HK-2 (cell line): Measurements from ENCODE around the gene STRA6.
A peak's percentile ranks its signal among the peaks of the same experiment; 100 is the strongest.

ENCODE experiments used
- DNase-seq: peaks from one replicate; pipeline ENCODE4 v3.0.0-alpha.2; 2018; ENCODE audit not compliant: unreplicated experiment

The STRA6 gene

DNA sequence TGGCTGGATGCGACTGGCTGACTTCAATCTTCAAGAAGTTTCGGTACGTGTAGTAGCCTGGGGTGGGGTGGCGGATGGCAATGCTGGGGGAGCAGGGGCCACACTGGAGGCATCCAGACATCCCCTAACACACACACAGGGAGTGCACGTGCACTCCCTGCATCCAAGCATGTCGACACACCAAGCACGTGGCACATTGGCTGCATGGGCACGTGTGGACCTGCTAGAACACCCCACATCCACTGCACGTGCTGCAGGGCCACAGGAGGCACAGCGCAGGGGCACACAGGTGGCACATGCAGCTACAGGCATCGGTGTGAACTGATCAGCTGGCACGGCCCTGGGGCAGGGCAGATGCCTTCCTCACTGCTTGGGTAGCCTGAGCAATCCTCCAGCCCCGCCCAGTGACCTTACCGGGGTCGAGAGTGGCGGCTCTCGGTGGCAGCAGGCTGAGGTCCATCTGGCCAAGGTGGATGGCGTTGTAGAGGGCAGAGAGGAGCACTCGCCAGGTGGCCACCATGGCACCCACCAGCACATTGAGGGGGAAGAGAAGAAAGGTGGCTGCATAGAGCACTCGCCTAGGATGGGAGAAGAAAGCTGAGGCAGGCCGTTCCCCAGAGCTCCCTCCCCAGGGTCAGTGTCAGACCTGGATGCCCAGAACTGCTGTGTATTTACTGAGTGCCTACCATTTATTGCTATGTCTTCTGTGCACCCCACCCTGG is 21.5 kb downstream of the STRA6 start:
- DNase-seq: no peak

DNA sequence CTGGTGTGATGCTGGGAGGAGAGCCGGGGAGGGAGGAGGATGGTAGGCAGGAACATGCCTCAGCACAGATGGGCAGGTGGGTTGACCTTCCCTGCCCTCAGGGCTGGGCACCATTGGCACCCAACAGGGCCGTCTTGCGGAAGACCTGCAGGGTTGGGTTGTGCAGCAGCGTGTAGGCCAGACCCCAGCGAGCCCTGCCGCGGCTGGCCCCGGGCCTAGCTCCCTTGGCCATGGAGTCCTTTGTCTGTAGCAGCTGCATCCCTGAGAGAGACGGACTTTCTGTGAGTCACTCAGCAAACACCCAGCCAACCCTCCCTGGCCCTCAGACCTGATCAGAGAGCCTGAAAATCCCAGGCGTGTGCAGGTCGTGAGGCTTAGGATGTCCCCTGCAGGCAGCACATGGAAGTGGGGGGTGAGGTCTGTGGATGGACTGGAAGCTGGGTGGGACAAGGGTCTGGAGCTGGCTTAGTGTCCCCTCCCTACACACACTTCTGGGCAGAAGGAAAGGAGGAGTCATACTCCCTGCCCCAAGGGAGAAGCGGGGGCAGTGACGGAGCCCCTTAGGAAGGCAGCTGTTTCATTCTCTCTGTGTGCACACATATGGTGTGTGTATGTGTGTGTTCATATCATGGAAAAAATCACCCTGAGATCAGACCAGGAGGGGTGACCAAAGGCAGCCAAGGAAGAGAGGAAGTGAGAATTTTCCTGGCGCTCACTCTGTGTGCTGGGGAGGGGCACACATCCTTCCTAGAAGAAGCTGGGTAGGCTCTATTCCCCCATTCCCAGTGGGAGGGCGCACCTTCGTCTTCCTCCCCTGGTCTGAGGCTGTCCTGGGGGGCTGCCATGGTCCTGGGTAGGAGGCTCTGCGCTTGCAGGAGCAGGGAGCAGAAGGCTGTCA is 22.4 kb downstream of the STRA6 start:
- no peak for DNase-seq

DNA sequence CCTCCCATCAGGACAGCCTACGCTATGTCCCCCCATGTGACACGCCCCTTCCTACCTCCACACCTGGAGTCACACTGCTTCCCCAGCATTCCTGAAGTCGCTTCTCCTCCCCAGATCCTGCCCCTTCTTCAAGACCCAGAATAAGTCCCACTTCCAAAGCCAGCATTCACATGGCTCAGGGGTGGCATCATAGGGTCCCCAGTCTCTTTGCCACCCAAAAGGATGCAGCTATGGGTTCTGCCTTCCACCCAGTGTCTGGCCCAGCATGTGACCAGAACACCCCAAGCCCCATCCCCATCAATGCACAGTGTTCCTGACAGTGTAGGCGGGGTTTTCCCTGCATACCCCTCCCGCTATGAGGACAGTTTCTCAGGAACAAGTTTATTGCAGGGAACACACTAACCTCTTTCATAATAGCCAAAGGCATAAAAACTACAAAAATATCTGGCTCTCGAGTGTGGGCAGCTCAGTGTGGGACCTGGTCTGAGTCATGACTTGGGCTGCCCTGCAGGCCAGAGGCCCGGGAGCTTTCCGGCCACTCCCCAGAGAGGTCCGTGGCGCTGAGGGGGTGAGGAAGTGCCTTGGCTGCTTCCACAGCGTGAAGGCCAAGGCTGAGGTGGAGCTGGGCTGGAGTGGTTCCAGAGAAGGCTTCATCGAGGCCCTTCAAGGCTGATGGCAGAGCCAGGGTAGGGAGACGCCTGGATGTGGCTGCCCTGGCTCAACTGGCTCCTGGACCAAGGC is 23.3 kb downstream of the STRA6 start:
- peak; percentile 70 for DNase-seq

DNA sequence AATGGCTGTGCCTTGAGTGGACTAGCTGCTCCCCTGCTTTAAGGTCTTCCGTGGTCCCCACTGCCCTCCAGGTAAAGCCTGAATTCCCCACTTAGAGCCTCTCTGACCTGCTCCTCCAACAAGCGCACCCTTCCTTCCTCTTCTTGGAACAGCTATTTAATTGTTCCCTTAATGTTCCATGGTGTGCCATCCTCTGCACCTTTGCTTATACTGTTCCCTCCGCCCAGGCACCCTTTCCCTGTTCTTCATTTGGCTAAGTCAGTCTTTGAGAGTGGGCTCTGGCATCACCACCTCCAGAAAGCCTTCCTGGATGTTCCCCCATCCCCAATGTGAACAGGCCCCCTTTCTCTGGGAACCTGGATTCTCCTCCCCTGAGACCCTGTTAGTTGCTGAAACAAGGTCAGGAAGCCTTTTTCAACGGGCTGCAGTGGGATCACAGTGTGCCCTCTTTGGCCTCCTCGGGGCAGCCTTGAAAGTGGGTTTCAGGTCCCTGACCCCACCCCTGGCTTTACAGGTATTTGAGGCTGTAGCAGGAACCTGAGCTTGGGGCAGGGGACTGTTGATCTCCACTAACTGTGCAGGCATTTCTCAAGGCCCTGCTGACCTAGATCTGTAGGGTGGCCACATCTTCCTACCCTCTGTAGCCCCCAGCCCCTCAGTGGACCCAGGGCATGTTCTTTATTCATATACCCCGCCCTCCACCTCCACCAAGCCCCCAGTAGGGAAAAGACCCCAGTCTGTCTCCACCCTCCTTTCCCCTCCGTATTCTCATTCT is 24.1 kb downstream of the STRA6 start:
- DNase-seq: no peak

DNA sequence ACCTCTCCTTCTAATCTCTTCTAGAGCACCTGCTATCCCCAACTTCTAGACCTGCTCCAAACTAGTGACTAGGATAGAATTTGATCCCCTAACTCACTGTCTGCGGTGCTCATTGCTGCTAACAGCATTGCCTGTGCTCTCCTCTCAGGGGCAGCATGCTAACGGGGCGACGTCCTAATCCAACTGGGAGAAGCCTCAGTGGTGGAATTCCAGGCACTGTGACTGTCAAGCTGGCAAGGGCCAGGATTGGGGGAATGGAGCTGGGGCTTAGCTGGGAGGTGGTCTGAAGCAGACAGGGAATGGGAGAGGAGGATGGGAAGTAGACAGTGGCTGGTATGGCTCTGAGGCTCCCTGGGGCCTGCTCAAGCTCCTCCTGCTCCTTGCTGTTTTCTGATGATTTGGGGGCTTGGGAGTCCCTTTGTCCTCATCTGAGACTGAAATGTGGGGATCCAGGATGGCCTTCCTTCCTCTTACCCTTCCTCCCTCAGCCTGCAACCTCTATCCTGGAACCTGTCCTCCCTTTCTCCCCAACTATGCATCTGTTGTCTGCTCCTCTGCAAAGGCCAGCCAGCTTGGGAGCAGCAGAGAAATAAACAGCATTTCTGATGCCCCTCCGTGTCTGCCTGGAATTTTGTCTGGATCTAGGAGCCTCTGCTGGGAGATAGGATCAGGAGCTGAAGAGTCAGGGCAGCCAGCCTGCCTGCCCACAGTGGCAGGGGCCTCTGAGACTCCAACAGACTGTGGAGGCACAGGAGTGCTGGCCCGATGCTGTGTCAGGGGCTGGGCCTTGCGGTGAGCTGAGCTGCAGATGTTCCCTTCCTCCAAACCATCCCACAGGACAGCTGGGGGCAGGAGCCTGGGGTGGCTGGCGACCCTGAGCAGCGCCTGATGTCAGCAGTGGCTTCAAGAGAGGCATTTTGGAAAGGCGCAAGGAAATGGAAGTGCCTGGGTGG is 26.0 kb downstream of the STRA6 start:
- no peak for DNase-seq

DNA sequence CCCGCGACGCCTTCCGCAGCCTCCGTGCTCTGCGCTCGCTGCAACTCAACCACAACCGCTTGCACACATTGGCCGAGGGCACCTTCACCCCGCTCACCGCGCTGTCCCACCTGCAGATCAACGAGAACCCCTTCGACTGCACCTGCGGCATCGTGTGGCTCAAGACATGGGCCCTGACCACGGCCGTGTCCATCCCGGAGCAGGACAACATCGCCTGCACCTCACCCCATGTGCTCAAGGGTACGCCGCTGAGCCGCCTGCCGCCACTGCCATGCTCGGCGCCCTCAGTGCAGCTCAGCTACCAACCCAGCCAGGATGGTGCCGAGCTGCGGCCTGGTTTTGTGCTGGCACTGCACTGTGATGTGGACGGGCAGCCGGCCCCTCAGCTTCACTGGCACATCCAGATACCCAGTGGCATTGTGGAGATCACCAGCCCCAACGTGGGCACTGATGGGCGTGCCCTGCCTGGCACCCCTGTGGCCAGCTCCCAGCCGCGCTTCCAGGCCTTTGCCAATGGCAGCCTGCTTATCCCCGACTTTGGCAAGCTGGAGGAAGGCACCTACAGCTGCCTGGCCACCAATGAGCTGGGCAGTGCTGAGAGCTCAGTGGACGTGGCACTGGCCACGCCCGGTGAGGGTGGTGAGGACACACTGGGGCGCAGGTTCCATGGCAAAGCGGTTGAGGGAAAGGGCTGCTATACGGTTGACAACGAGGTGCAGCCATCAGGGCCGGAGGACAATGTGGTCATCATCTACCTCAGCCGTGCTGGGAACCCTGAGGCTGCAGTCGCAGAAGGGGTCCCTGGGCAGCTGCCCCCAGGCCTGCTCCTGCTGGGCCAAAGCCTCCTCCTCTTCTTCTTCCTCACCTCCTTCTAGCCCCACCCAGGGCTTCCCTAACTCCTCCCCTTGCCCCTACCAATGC is 27.1 kb downstream of the STRA6 start:
- DNase-seq: no peak

DNA sequence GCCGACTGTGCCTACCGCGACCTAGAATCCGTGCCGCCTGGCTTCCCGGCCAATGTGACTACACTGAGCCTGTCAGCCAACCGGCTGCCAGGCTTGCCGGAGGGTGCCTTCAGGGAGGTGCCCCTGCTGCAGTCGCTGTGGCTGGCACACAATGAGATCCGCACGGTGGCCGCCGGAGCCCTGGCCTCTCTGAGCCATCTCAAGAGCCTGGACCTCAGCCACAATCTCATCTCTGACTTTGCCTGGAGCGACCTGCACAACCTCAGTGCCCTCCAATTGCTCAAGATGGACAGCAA is 27.7 kb downstream of the STRA6 start:
- DNase-seq: no peak

DNA sequence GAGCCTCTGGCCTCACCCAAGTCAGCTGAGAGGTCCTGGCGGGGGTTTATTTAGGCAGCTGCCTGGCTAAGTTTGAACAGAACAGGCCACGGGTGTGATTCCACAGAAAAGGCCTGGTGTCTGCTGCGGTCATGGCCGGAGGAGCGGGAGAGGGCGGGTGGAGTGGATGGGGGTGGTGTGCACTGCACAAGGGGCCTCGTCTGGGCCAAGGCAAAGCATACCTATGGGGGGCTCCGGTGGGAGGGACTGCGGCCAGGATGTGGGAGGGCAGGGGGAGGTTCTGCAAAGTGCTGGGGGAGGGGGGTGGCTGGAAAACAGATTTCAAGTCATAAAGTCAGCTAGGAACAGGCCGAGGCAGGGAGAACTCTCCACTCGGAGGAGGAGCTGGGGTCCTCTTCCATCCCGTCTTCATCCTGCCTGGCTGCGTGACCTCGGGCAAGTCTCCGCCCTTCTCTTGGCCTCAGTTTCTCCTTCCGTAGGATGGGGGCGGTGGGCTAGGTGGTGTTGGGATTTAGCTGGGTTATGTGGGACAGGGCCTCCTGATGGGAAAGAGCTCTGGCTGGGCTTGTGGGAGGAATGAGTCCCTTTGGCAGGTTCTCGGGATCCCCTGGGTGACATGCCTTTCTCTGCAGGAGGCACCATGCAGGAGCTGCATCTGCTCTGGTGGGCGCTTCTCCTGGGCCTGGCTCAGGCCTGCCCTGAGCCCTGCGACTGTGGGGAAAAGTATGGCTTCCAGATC is 28.2 kb downstream of the STRA6 start:
- no peak for DNase-seq

DNA sequence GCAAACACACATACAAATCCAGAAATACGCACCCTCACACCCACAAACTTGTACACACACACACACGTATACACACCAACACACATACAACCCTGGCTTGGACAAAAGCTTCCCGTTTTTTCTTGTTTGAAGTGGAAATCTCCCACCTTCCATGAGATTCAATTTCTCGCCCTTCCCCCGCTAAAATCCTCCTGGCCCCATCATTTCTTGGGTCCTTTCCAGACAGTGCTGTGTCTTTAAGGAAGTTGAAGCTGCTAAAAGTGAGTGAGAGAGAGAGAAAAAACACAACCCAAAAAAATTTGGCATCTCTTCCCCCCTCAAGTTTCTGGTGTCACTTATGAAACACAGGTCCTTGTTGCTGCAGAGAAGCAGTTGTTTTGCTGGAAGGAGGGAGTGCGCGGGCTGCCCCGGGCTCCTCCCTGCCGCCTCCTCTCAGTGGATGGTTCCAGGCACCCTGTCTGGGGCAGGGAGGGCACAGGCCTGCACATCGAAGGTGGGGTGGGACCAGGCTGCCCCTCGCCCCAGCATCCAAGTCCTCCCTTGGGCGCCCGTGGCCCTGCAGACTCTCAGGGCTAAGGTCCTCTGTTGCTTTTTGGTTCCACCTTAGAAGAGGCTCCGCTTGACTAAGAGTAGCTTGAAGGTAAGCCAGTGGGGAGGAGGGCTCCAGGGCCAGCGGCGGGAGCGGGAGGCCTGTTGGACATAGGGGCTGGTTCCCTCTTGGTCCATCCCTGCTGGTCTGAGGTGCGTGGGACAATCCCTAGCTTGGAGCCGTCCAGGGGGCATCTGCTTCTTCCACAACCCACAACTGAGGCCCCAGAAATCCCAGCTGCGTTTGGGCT is 29.0 kb downstream of the STRA6 start, which contains the start of gene ISLR:
Gene ISLR (plus strand): TSS at position 331 of the 839 bp plus-strand sequence. CDS start 1,149 bp downstream, outside the sequence.
- DNase-seq: no peak

DNA sequence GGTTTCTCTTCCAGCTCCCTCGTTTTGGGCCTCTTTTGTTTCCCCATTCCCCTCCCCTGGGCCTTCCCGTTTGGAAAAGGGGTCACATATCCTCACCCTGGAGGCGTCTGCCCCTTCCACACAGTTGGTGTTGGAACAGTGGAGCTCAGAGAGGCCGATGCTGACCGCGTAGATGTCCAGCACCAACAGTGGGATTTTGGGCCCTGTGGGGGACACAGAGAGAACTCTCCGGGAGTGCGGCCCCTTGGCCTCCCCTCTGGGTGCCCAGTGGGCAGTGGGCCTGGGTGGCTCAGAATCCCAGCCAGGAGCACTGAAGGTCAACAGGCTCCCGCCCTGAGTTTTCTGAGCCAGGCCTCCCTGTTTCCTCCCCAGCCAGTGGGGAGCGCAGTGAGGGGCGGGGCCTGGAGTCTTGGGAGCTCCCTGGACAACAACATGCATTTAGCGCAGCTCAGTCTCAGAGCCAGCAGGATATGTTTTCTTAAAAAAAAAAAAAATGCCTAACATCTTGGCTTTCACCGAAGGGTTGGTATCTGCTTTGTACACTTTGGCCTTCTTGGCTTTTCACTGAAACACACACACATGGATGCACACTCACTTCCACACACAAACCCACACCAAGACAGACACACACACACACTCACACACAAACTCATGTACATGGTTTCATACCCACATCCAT is 29.7 kb downstream of the STRA6 start:
- no peak for DNase-seq

DNA sequence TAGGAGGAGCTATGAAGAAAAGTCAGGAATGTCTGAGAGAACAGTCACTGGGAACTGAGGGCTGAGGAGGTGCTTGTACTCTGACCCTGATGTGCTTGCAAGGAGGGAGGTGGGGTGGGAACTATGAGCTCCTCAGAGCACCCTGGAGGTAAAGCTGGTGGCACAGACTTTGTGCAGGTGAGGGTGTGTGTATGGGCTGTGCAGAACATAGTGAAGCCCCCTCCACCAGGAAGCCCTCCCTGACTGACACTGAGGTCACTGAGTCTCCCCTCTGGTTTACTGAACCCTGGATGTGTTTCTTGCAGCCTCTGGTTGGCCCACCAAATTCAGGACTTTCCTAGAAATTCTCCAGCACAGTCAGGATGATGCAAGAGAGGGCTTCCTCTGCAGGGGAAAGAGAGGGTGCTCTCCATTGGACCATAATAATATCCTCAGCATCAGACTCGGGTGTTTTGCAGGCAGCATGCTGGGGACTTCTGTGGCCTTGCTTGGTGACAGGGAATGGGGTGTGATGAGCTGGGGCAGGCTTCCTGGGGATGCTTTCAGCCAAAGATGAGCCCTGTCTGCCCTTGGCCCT is 30.5 kb downstream of the STRA6 start:
- DNase-seq: no peak

DNA sequence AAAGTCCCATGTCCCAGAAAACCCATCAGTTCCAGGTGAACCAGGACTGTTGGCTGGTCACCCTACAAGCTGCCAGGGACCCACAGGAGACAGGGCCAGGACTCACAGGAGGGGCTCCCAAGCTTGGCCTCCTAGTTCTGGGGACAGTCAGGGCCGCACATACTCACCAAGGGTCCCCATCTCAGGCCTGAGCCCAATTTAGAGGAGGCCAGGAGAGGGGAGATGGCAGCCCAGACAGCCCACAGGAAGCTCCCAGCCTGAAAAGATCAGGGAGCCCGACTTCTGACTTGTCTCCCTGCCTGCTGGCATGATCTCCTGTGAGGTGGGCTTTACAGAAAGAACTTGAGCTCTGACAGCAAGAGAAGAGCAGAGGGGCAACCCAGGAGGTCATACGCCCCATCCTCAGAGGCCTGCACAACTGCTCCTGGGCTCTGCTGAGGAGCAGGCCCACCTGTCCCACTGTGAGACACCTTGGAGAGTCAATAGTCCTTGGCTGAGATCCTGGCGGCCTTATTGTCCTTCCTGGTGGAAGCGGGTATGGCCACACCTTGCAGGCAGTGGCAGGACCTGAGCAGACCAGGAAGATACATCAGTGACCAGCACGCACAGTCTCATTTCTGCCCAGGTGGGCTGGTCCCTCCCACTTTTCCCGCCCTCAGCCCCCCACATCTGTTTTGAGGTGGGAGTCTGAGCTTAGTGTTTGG is 31.6 kb downstream of the STRA6 start:
- no peak for DNase-seq

DNA sequence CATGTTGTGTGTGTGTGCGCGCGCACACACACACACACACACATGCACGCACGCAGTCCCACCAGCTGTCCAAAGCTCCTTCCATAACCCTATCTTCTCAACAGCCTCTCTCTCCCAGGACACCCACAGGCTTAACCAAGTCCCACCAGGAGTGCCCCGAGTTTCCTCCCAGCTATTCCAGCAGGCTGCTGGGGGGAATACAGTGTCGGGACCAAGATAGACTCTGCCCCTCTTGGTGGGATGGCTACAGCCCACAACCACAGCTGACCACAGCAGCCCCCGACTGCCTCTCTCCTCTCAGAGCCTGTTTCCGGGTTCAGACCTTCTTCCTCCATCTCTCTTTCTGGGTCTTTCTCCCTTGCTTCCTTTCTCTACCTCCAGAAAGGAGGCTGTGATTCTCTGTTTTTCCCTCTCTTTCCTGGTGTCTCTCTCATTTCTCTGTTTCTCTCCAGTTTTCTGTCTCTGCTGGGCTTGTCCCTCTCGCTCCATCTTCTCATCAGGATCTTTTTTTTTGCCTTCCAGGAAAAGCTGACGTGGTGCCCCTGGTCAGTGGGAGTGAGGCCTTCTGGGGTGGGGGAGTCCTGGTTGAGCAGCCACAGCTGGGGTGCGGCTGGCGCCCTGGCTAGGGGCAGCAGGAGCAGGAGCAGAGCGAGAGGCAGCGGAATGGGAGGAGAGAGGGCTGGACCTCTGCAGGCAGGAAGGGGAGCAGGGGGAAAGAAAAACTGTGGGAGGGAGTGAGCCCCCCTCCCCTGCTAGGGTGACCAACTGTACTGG is 32.3 kb downstream of the STRA6 start:
- no peak for DNase-seq

DNA sequence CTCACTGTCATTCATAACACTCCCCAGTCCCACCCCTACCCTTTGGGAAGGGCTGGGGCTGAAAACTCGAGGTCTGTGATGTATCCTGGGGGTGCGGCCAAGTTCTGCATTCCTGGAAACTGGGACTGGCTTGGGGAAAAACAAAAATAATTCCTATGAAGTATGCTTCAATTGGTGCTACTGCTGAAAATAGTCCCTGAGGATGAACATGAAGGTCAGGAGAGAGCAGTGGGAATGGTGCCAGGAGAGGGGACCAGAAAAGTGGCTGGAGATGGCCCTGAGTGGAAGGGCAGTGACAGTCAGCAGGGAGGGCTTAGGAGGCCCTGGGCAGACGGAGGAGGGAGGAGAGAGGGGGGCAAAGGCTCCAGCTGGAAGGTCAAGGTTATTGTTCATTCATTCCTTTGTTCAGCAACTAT is 33.9 kb downstream of the STRA6 start:
- no peak for DNase-seq

DNA sequence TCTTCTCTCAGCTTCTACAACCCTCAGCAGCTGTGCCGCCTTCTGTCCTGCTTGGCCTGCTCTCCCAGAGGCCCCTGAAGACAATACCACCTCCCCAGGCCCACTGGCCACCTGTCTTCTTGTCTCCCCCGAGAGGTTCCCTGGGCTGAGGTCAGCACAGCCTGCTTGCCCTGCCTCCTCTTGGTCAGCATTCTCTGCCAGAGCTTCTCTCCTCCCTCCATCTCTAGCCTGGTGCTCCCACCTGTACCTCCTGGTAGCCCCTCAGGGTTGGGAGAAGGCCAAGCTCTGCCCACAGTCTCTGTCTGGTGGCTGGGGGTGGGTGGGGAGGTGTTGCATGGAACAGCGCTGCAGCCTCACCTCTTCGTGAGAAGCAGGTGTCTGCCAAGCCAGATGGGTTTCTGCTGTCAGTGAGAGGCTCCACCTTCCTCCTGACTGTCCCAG is 34.7 kb downstream of the STRA6 start:
- no peak for DNase-seq
